Activated naive CD4-positive, alpha-beta T cell treated with anti-CD3 and anti-CD28 coated beads for 36 hours (primary cell): ENCODE data around the gene TBCEL. TPM values are rescaled to one million over a fixed set of nuclear protein-coding genes. Genes with fewer than 3 reads are reported as not detected.
A peak's percentile ranks its signal among the peaks of the same experiment; 100 is the strongest.

ENCODE experiments used
- CTCF ChIA-PET: fragments of 350-600 bp; sonication (Branson Sonifier 250); formaldehyde crosslinking; loops from one replicate; lab custom pipeline; 2021; ENCODE audit warnings: antibody characterized with exemption; lab: Charles Lee
- DNase-seq: peaks from one replicate; pipeline ENCODE4 v3.0.0-alpha.2; 2020
- H3K27ac Mint-ChIP-seq: one replicate; pipeline ENCODE4 v1.8.0; 2021; ENCODE audit warnings: mild to moderate bottlenecking, mixed read lengths
- H3K27me3 Mint-ChIP-seq: one replicate; pipeline ENCODE4 v1.8.0; 2021; ENCODE audit warnings: low read depth, mixed read lengths
- H3K36me3 Mint-ChIP-seq: one replicate; pipeline ENCODE4 v1.8.0; 2021; ENCODE audit warnings: low read depth, mixed read lengths
- H3K4me1 Mint-ChIP-seq: one replicate; pipeline ENCODE4 v1.8.0; 2021; ENCODE audit warnings: low read depth, mixed read lengths
- H3K4me3 Mint-ChIP-seq: one replicate; pipeline ENCODE4 v1.8.0; 2021; ENCODE audit warnings: mild to moderate bottlenecking, moderate library complexity, mixed read lengths
- H3K9me3 Mint-ChIP-seq: one replicate; pipeline ENCODE4 v1.8.0; 2021; ENCODE audit warnings: mixed read lengths
- intact Hi-C: fragments of 100-400 bp; cut with micrococcal nuclease; formaldehyde crosslinking; loops from one replicate; pipeline ENCODE4 v1.15.1; 2023
- total RNA-seq, 2 experiments: library from RNA; stranded (reverse); gene quantifications; one replicate each; pipeline ENCODE4 v1.2.3, GENCODE V29; 2021

TBCEL gene
- total RNA-seq, 2 experiments from 2014 or later, result 5.2 to 5.3 TPM

DNA sequence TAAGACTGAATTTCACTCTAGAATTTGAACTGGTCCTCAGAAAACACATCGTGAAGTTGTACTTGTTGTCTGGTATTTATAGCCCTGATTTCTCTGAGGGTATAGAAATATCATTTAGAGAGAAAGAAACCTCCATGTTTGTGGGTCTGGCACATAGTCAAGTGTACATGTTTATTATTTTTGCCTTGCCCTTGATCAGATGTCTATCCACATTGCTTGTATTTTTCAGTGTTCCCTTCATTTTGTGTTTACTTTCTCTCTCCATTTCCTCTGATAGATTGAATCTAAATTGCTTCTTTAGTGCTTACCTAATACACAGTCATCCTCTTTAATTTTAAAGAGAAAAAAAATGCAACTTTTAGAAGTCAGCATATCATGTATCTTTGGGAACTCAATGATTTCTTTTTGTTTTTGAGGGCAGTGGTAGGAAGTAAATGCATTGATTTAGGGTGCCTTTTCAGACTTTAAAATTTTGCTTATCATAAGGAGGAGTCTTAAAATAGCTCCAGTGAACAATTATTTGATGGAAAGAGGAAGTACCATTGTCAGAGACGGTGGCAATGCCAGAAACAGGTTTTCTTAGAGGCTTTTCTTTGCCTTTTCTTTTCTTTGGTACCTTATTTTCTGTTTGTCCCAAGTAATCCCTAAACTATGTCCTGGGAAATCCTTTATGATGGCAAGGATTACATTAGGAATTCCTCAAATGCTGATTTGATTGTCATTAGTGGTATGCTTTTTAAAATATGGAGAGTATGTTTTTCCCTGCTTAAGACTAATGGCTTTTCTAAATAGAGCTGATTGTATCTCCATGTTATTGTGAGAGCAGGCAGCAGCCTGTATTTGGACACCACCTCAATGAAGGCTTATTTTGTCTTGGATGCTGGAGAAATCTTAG lies 47.3 kb downstream of the TBCEL start:
- DNase-seq, result no peak
- CTCF ChIA-PET, result no interaction called here
- Mint-ChIP-seq H3K4me3 (no peak overlapping the region), H3K27me3 (no peaks in the 10 kb centered on the region), H3K4me1 (no peaks in the 10 kb centered on the region), H3K36me3 (peaks cover 30% of the 10 kb centered on the region), H3K27ac (no peak overlapping the region), H3K9me3 (peaks cover 6% of the 10 kb centered on the region)
- intact Hi-C loops, result no loop called here

DNA sequence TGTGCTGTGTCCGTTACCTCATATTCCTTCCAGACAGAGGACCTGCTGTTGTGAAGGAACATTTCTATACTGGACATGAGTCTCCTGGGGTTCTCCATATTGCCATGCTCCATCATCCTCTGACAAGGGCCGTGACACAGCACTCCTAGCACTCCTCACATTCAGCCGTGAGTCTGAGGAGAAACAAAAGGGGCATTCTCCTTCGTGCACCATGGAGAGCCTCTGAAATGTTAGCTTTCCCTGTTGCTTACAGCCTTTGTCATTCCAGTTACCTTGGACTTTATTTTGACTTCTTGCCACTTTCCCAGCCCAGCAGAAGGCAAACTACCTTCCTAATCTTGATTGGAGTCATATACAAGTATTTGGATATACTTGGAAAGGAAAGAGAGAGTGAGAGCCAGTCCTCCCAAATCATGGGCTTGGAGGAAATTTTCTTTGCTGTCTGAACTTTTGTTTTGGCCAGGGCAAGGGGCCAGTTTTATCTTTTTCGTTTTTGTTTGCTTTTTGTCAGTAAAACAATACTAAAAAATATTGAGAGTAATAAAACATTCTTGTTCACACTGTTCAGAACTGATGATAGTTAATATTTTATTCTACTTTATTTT lies 48.0 kb downstream of the TBCEL start:
- Mint-ChIP-seq H3K27ac (no peak overlapping the region), H3K36me3 (peaks cover 30% of the 10 kb centered on the region), H3K4me1 (no peaks in the 10 kb centered on the region), H3K4me3 (no peak overlapping the region), H3K9me3 (peaks cover 6% of the 10 kb centered on the region), H3K27me3 (no peaks in the 10 kb centered on the region)
- DNase-seq, result no peak
- intact Hi-C loops, result no loop called here
- CTCF ChIA-PET, result interaction anchor here (0.9 kb wide), 1 partner anchor 40 kb away, joined by 3 read pairs; no protein-coding TSS in a partner anchor

- intact Hi-C loops, result no loop called here
These were observed 57.4 kb downstream of the TBCEL start for GRCh38 chr11:121081321-121081720.

GRCh38 chr11:121082219-121082618 lies 58.3 kb downstream of the TBCEL start:
- no peak overlapping the region for H3K4me3 Mint-ChIP-seq
- no peaks in the 10 kb centered on the region for H3K27me3 Mint-ChIP-seq
- peaks cover 14% of the 10 kb centered on the region for H3K4me1 Mint-ChIP-seq
- H3K27ac Mint-ChIP-seq, result no peak overlapping the region
- no peaks in the 10 kb centered on the region for H3K9me3 Mint-ChIP-seq
- CTCF ChIA-PET, result no interaction called here
- intact Hi-C loops, result no loop called here
- H3K36me3 Mint-ChIP-seq, result peaks cover 4% of the 10 kb centered on the region
- no peak for DNase-seq

More at GRCh38 chr11:121081321-121081720, 57.4 kb downstream of the TBCEL start:
- no peaks in the 10 kb centered on the region for H3K9me3 Mint-ChIP-seq
- no peak for DNase-seq
- CTCF ChIA-PET, result interaction anchor here (0.6 kb wide), 1 partner anchor 17 kb away, joined by 3 read pairs; no protein-coding TSS in a partner anchor
- peaks cover 1% of the 10 kb centered on the region for H3K36me3 Mint-ChIP-seq
- no peak overlapping the region for H3K27ac Mint-ChIP-seq
- H3K4me1 Mint-ChIP-seq, result peaks cover 14% of the 10 kb centered on the region
- H3K27me3 Mint-ChIP-seq, result no peaks in the 10 kb centered on the region
- H3K4me3 Mint-ChIP-seq, result no peak overlapping the region

GRCh38 chr11:121082670-121083069 lies 58.8 kb downstream of the TBCEL start:
- Mint-ChIP-seq H3K9me3 (no peaks in the 10 kb centered on the region), H3K27me3 (no peaks in the 10 kb centered on the region), H3K36me3 (peaks cover 7% of the 10 kb centered on the region), H3K27ac (no peak overlapping the region), H3K4me3 (no peak overlapping the region), H3K4me1 (peaks cover 14% of the 10 kb centered on the region)
- CTCF ChIA-PET, result no interaction called here
- DNase-seq, result peak; percentile 29
- intact Hi-C loops, result no loop called here

DNA sequence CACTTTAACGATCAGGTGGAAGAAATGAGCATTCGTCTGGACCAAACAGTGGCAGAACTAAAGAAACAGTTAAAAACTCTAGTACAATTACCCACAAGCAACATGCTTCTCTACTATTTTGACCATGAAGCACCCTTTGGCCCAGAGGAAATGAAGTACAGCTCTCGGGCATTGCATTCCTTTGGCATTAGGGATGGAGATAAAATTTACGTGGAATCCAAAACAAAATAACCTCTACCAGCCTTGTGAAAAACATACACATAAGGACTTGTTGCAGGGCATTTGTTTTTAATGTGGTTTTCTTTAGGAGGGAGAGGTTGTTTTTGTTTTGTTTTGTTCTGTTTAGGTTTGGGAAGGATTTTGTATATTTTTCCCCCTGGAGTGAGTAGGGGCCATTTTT lies 63.0 kb downstream of the TBCEL start:
- no peaks in the 10 kb centered on the region for H3K9me3 Mint-ChIP-seq
- no peak overlapping the region for H3K27ac Mint-ChIP-seq
- H3K36me3 Mint-ChIP-seq, result peaks cover 10% of the 10 kb centered on the region
- intact Hi-C loops, result no loop called here
- no peaks in the 10 kb centered on the region for H3K4me1 Mint-ChIP-seq
- no peak overlapping the region for H3K4me3 Mint-ChIP-seq
- H3K27me3 Mint-ChIP-seq, result no peaks in the 10 kb centered on the region
- CTCF ChIA-PET, result interaction anchor here (0.6 kb wide), 1 partner anchor 104 kb away, joined by 3 read pairs; no protein-coding TSS in a partner anchor
- DNase-seq, result no peak

GRCh38 chr11:121089566-121089965 lies 65.7 kb downstream of the TBCEL start:
- Mint-ChIP-seq H3K27me3 (no peaks in the 10 kb centered on the region), H3K9me3 (no peaks in the 10 kb centered on the region), H3K4me3 (no peak overlapping the region), H3K36me3 (peaks cover 10% of the 10 kb centered on the region), H3K27ac (no peak overlapping the region), H3K4me1 (no peaks in the 10 kb centered on the region)
- CTCF ChIA-PET, result no interaction called here
- intact Hi-C loops, result no loop called here
- DNase-seq, result no peak

DNA sequence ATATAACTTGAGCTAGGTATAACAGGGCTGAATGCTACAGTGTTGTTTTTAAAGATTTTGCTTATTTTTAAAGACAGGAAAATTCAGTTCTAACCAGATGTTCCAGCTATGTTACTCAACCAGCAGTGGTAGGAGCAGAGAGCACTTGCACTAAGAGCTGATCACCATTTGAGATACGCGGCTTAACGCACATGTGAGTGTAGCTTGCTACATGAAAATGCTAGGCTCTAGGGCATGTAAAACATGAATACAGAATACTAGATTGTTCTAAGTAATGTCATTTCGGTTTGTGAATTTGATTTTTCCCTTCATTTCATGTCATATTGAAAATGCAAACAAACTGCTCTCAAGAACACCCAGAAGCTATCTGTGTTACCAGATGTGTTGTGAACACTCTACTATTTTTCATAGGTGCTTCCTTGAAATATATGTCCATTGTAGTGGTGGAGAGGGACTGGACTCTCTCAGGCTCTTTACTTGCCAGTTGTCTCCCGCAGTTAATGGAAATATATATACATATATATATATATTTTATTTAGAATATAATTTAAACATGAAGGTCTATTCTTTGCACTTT lies 66.3 kb downstream of the TBCEL start:
- Mint-ChIP-seq H3K27me3 (no peaks in the 10 kb centered on the region), H3K27ac (no peak overlapping the region), H3K36me3 (peaks cover 10% of the 10 kb centered on the region), H3K4me3 (no peak overlapping the region), H3K9me3 (no peaks in the 10 kb centered on the region), H3K4me1 (no peaks in the 10 kb centered on the region)
- CTCF ChIA-PET, result interaction anchor here (1.2 kb wide), 1 partner anchor 104 kb away, joined by 3 read pairs; no protein-coding TSS in a partner anchor
- no peak for DNase-seq
- intact Hi-C loops, result no loop called here

GRCh38 chr11:121091492-121092152 lies 67.7 kb downstream of the TBCEL start:
- Mint-ChIP-seq H3K36me3 (peaks cover 9% of the 10 kb centered on the region), H3K27me3 (no peaks in the 10 kb centered on the region), H3K9me3 (no peaks in the 10 kb centered on the region), H3K4me3 (no peak overlapping the region), H3K4me1 (no peaks in the 10 kb centered on the region), H3K27ac (no peak overlapping the region)
- CTCF ChIA-PET, result interaction anchor here (1.2 kb wide), 1 partner anchor 102 kb away, joined by 3 read pairs; no protein-coding TSS in a partner anchor
- intact Hi-C loops, result no loop called here
- DNase-seq, result no peak

DNA sequence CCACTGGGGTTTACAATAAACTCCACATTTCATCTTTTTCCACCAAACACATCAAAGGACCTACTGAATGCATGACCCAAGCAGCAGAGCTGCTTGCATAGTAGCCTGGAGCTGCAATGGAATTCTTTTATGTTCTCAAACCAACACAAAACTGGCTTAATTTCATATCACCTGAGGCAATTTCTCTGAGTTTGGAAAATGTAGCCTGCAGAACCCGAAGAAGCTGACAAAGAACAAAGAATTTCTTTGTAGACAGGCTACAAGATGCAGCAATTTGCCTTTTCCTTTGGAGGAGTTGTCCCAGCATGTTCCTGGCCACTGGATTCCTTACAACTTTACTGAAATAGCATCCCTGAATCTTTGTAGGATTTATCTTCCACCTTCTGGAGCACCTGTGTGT lies 71.7 kb downstream of the TBCEL start:
- H3K9me3 Mint-ChIP-seq, result no peaks in the 10 kb centered on the region
- no peak for DNase-seq
- intact Hi-C loops, result no loop called here
- CTCF ChIA-PET, result no interaction called here
- no peaks in the 10 kb centered on the region for H3K36me3 Mint-ChIP-seq
- H3K4me1 Mint-ChIP-seq, result no peaks in the 10 kb centered on the region
- H3K27ac Mint-ChIP-seq, result no peak overlapping the region
- H3K27me3 Mint-ChIP-seq, result no peaks in the 10 kb centered on the region
- H3K4me3 Mint-ChIP-seq, result no peak overlapping the region

- no peaks in the 10 kb centered on the region for H3K4me1 Mint-ChIP-seq
- CTCF ChIA-PET, result no interaction called here
These were observed 75.5 kb downstream of the TBCEL start for GRCh38 chr11:121099364-121099763.

GRCh38 chr11:121099885-121100284 lies 76.0 kb downstream of the TBCEL start:
- intact Hi-C loops, result no loop called here
- H3K4me1 Mint-ChIP-seq, result no peaks in the 10 kb centered on the region
- no peak overlapping the region for H3K4me3 Mint-ChIP-seq
- CTCF ChIA-PET, result no interaction called here
- H3K27me3 Mint-ChIP-seq, result no peaks in the 10 kb centered on the region
- no peaks in the 10 kb centered on the region for H3K9me3 Mint-ChIP-seq
- no peak overlapping the region for H3K27ac Mint-ChIP-seq
- H3K36me3 Mint-ChIP-seq, result no peaks in the 10 kb centered on the region
- no peak for DNase-seq

More at GRCh38 chr11:121099364-121099763, 75.5 kb downstream of the TBCEL start:
- Mint-ChIP-seq H3K36me3 (no peaks in the 10 kb centered on the region), H3K4me3 (no peak overlapping the region), H3K9me3 (no peaks in the 10 kb centered on the region), H3K27me3 (no peaks in the 10 kb centered on the region), H3K27ac (no peak overlapping the region)
- DNase-seq, result no peak
- intact Hi-C loops, result no loop called here
